HepG2 (cell line): ENCODE measurements around the gene GRIN2D. TPM values are rescaled to one million over a fixed set of nuclear protein-coding genes. Genes with fewer than 3 reads are reported as not detected.

ENCODE experiments used
- HDAC1 ChIP-seq: sonication (generic); formaldehyde crosslinking; IDR thresholded peaks from 2 replicates; pipeline ENCODE4 v1.5.1; 2020; ENCODE audit warnings: mild to moderate bottlenecking, missing genetic modification reagents
- HES4 ChIP-seq: sonication (generic); formaldehyde crosslinking; IDR thresholded peaks from 2 replicates; pipeline ENCODE4 v1.9.0; 2021; ENCODE audit warnings: mild to moderate bottlenecking, missing genetic modification reagents, borderline replicate concordance
- POLR2AphosphoS5 ChIP-seq: IDR thresholded peaks from 2 replicates; pipeline ENCODE4 v1.6.1; 2012; ENCODE audit warnings: low read depth, low read length
- RAD51 ChIP-seq: fragments of 450-650 bp; IDR thresholded peaks from 2 replicates; pipeline ENCODE4 v1.6.1; 2016; ENCODE audit warnings: borderline replicate concordance
- RFX3 ChIP-seq: IDR thresholded peaks from 2 replicates; pipeline ENCODE4 v1.6.1; 2016; ENCODE audit warnings: missing biosample characterization, missing genetic modification reagents
- TEAD3 ChIP-seq: optimal IDR thresholded peaks from 2 replicates; pipeline ENCODE3; 2016; ENCODE audit warnings: borderline replicate concordance
- ZBTB20 ChIP-seq: sonication (generic); formaldehyde crosslinking; IDR thresholded peaks from 2 replicates; pipeline ENCODE4 v1.8.1; 2023; ENCODE audit warnings: missing genetic modification reagents, low read depth, mild to moderate bottlenecking, borderline replicate concordance
- ZNF343 ChIP-seq: sonication (generic); formaldehyde crosslinking; IDR thresholded peaks from 2 replicates; pipeline ENCODE4 v1.4.0; 2020; ENCODE audit warnings: mild to moderate bottlenecking, missing genetic modification reagents
- ZNF547 ChIP-seq: sonication (generic); formaldehyde crosslinking; IDR thresholded peaks from 2 replicates; pipeline ENCODE4 v1.5.1; 2020; ENCODE audit warnings: mild to moderate bottlenecking, missing genetic modification reagents
- polyA plus RNA-seq, 8 experiments: library from polyadenylated mRNA; depleted of rRNA in 3 of 8; stranded (reverse) in 7 of 8; unstranded in 1 of 8; fragments of >200 nt; fragmentation: Illumina TruSeq in 4 of 8; extraction: Trizol in 4 of 8; gene quantifications; 2 replicates each; pipeline versions ENCODE4 v1.2.1 to v1.2.3, GENCODE V29; 2011 to 2016; ENCODE audit warnings: low read depth in 4 of 8, missing spikeins in 1 of 8, mixed read lengths in 1 of 8; ENCODE audit not compliant: insufficient read depth in 1 of 8
- total RNA-seq, 5 experiments: library from RNA; depleted of rRNA; stranded (reverse); fragments of >200 nt; fragmentation: Illumina TruSeq; extraction: Trizol; gene quantifications; 2 replicates each; pipeline ENCODE4 v1.2.3, GENCODE V29; 2016; ENCODE audit warnings: low read depth in 1 of 5
- TF ChIP-seq, protein P1 (sequence below): sonication (generic); formaldehyde crosslinking; conservative IDR thresholded peaks from 2 replicates; pipeline ENCODE4 v1.8.1; 2023; ENCODE audit warnings: missing genetic modification reagents
- TF ChIP-seq, protein P2 (sequence below): IDR thresholded peaks from 2 replicates; pipeline ENCODE4 v1.6.1; 2016; ENCODE audit warnings: control low read depth
- TF ChIP-seq, protein P3 (sequence below): sonication (generic); formaldehyde crosslinking; IDR thresholded peaks from 2 replicates; pipeline ENCODE4 v1.4.0; 2020; ENCODE audit warnings: missing genetic modification reagents
- TF ChIP-seq, protein P4 (sequence below): sonication (generic); formaldehyde crosslinking; IDR thresholded peaks from 2 replicates; pipeline ENCODE4 v1.5.1; 2020; ENCODE audit warnings: missing genetic modification reagents, mild to moderate bottlenecking, borderline replicate concordance
- TF ChIP-seq, protein P5 (sequence below), 2 experiments: sonication (generic) in 1 of 2; formaldehyde crosslinking in 1 of 2; IDR thresholded peaks; 2 replicates each; pipeline versions ENCODE4 v1.4.0 to v1.6.1; 2016 to 2020; ENCODE audit warnings: borderline replicate concordance in 1 of 2, low read depth in 1 of 2, mild to moderate bottlenecking in 1 of 2, missing genetic modification reagents in 1 of 2
- TF ChIP-seq, protein P6 (sequence below): sonication (generic); formaldehyde crosslinking; IDR thresholded peaks from 2 replicates; pipeline ENCODE4 v1.4.0; 2020; ENCODE audit warnings: missing genetic modification reagents, mild to moderate bottlenecking, borderline replicate concordance

Gene GRIN2D
- total and polyA plus RNA-seq, 2 of the 13 experiments (the other 11 are each of a cell fraction or from before 2014, with no cell fraction given), result 0.02 to 0.13 TPM

DNA sequence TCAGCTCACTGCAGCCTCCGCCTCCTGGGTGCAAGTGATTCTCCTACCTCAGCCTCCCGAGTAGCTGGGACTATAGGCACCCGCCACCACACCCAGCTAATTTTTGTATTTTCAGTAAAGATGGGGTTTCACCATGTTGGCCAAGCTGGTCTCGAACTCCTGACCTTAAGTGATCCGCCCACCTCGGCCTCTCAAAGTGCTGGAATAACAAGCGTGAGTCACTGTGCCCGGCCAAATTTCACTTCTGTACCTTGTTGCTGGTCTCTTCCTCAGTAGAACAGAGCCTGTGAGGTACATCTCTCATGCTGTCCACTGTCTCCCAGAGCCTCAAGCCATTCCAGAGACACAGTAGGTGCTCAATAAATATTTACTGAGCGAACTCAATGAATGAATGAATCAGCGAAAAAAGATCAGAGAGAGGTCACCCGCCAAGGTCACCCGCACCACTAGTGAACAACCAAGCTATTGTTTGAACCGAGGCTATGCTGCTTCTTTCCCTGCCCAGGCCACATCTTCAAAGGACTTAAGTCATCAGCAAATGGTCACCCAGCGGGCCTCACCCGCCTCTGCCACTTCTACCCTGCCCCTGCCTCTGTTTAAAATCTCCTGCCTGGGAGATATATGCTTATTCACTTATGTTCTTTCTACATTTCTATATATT is 39.0 kb upstream of the GRIN2D start (continued):
- TF ChIP-seq, protein P1, sequence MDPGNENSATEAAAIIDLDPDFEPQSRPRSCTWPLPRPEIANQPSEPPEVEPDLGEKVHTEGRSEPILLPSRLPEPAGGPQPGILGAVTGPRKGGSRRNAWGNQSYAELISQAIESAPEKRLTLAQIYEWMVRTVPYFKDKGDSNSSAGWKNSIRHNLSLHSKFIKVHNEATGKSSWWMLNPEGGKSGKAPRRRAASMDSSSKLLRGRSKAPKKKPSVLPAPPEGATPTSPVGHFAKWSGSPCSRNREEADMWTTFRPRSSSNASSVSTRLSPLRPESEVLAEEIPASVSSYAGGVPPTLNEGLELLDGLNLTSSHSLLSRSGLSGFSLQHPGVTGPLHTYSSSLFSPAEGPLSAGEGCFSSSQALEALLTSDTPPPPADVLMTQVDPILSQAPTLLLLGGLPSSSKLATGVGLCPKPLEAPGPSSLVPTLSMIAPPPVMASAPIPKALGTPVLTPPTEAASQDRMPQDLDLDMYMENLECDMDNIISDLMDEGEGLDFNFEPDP (CRISPR knock-in tag), result no peak
- TF ChIP-seq, protein P2, sequence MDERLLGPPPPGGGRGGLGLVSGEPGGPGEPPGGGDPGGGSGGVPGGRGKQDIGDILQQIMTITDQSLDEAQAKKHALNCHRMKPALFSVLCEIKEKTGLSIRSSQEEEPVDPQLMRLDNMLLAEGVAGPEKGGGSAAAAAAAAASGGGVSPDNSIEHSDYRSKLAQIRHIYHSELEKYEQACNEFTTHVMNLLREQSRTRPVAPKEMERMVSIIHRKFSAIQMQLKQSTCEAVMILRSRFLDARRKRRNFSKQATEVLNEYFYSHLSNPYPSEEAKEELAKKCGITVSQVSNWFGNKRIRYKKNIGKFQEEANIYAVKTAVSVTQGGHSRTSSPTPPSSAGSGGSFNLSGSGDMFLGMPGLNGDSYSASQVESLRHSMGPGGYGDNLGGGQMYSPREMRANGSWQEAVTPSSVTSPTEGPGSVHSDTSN (CRISPR knock-in tag), result no peak
- TF ChIP-seq RAD51 (no peak), ZNF343 (CRISPR knock-in tag) (no peak), HES4 (CRISPR knock-in tag) (no peak), POLR2AphosphoS5 (no peak), RFX3 (CRISPR knock-in tag) (no peak), ZBTB20 (peak; percentile 80; the same call in 1 of the 2 replicates), ZNF547 (CRISPR knock-in tag) (peak; percentile 61), HDAC1 (peak; percentile 90), TEAD3 (CRISPR knock-in tag) (peak; percentile 93)
- TF ChIP-seq, protein P3, sequence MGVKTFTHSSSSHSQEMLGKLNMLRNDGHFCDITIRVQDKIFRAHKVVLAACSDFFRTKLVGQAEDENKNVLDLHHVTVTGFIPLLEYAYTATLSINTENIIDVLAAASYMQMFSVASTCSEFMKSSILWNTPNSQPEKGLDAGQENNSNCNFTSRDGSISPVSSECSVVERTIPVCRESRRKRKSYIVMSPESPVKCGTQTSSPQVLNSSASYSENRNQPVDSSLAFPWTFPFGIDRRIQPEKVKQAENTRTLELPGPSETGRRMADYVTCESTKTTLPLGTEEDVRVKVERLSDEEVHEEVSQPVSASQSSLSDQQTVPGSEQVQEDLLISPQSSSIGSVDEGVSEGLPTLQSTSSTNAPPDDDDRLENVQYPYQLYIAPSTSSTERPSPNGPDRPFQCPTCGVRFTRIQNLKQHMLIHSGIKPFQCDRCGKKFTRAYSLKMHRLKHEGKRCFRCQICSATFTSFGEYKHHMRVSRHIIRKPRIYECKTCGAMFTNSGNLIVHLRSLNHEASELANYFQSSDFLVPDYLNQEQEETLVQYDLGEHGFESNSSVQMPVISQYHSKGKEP (CRISPR knock-in tag), result no peak
- TF ChIP-seq, protein P4, sequence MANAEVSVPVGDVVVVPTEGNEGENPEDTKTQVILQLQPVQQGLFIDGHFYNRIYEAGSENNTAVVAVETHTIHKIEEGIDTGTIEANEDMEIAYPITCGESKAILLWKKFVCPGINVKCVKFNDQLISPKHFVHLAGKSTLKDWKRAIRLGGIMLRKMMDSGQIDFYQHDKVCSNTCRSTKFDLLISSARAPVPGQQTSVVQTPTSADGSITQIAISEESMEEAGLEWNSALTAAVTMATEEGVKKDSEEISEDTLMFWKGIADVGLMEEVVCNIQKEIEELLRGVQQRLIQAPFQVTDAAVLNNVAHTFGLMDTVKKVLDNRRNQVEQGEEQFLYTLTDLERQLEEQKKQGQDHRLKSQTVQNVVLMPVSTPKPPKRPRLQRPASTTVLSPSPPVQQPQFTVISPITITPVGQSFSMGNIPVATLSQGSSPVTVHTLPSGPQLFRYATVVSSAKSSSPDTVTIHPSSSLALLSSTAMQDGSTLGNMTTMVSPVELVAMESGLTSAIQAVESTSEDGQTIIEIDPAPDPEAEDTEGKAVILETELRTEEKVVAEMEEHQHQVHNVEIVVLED (CRISPR knock-in tag), result peak; percentile 48; the same call in 1 of the 2 replicates
- TF ChIP-seq, protein P5, sequence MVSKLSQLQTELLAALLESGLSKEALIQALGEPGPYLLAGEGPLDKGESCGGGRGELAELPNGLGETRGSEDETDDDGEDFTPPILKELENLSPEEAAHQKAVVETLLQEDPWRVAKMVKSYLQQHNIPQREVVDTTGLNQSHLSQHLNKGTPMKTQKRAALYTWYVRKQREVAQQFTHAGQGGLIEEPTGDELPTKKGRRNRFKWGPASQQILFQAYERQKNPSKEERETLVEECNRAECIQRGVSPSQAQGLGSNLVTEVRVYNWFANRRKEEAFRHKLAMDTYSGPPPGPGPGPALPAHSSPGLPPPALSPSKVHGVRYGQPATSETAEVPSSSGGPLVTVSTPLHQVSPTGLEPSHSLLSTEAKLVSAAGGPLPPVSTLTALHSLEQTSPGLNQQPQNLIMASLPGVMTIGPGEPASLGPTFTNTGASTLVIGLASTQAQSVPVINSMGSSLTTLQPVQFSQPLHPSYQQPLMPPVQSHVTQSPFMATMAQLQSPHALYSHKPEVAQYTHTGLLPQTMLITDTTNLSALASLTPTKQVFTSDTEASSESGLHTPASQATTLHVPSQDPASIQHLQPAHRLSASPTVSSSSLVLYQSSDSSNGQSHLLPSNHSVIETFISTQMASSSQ (IDR thresholded peaks at IDR 0.05; ENCODE audit: low read depth), result peak; percentile 12; the same call in 1 of the 2 replicates
- TF ChIP-seq, protein P5 (CRISPR knock-in tag; IDR thresholded peaks at IDR 0.05; ENCODE audit: borderline replicate concordance), result peak; percentile 84; the same call in 1 of the 2 replicates
- TF ChIP-seq, protein P6, sequence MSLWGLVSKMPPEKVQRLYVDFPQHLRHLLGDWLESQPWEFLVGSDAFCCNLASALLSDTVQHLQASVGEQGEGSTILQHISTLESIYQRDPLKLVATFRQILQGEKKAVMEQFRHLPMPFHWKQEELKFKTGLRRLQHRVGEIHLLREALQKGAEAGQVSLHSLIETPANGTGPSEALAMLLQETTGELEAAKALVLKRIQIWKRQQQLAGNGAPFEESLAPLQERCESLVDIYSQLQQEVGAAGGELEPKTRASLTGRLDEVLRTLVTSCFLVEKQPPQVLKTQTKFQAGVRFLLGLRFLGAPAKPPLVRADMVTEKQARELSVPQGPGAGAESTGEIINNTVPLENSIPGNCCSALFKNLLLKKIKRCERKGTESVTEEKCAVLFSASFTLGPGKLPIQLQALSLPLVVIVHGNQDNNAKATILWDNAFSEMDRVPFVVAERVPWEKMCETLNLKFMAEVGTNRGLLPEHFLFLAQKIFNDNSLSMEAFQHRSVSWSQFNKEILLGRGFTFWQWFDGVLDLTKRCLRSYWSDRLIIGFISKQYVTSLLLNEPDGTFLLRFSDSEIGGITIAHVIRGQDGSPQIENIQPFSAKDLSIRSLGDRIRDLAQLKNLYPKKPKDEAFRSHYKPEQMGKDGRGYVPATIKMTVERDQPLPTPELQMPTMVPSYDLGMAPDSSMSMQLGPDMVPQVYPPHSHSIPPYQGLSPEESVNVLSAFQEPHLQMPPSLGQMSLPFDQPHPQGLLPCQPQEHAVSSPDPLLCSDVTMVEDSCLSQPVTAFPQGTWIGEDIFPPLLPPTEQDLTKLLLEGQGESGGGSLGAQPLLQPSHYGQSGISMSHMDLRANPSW (CRISPR knock-in tag), result peak; percentile 34; the same call in 1 of the 2 replicates
